NCI-H1092 (cell line): ENCODE measurements around the gene ZNF227.
"Not testable (repeated sequence)": the region's sequence is repeated elsewhere in the genome, so short reads cannot be mapped to it uniquely, and the experiment has no call there.

Source experiments
- DNase-seq: peaks from one replicate; lab custom pipeline; 2025; lab: John Stamatoyannopoulos, UW

Gene ZNF227

GRCh38 chr19:44252332-44252731 is 40.0 kb downstream of the ZNF227 start:
- DNase-seq, result not testable (repeated sequence)

- DNase-seq, result not testable (repeated sequence)
Measured at GRCh38 chr19:44253392-44253791, 41.1 kb downstream of the ZNF227 start.

- DNase-seq, result no peak
Measured at GRCh38 chr19:44254496-44254895, 42.2 kb downstream of the ZNF227 start.

GRCh38 chr19:44255705-44256411 is 43.5 kb downstream of the ZNF227 start:
- DNase-seq, result no peak

GRCh38 chr19:44258136-44258535 is 45.8 kb downstream of the ZNF227 start:
- no peak for DNase-seq

- no peak for DNase-seq
Measured at GRCh38 chr19:44258835-44259413, 46.6 kb downstream of the ZNF227 start.

GRCh38 chr19:44260343-44260681 is 48.0 kb downstream of the ZNF227 start:
- no peak for DNase-seq

GRCh38 chr19:44260695-44261446 is 48.5 kb downstream of the ZNF227 start:
- no peak for DNase-seq

GRCh38 chr19:44277331-44277730 is 65.0 kb downstream of the ZNF227 start:
- no peak for DNase-seq

GRCh38 chr19:44278181-44278690 is 65.9 kb downstream of the ZNF227 start:
- no peak for DNase-seq

GRCh38 chr19:44280916-44281315 is 68.6 kb downstream of the ZNF227 start:
- no peak for DNase-seq

GRCh38 chr19:44282846-44283245 is 70.5 kb downstream of the ZNF227 start:
- DNase-seq, result no peak

- DNase-seq, result no peak
Measured at GRCh38 chr19:44284968-44285367, 72.6 kb downstream of the ZNF227 start.
